HepG2 (cell line): ENCODE data around the gene GPR15LG. TPM values are rescaled to one million over a fixed set of nuclear protein-coding genes. Genes with fewer than 3 reads are reported as not detected.

Source experiments
- ATAC-seq: fragments of 200-7000 bp; cut with Tn5 transposase; 3 replicates; pipeline ENCODE4 v1.9.1; 2020; ENCODE audit warnings: mild to moderate bottlenecking, moderate library complexity
- BruUV-seq: library from RNA; stranded (reverse); fragments of 400-500 nt; replicated peaks from 2 replicates; lab custom pipeline; 2021; lab: Mats Ljungman, UMichigan
- CTCF ChIA-PET: fragments of 300-600 bp; formaldehyde crosslinking; extraction: SDS; loops from one replicate; lab custom pipeline; 2021; ENCODE audit warnings: low total read pairs, inconsistent platforms, low intra/inter-chr PET ratio; lab: Yijun Ruan, JAX
- POLR2A ChIA-PET: fragments of 350-600 bp; sonication (Branson Sonifier 250); formaldehyde crosslinking; loops from one replicate; lab custom pipeline; 2020; ENCODE audit warnings: antibody characterized with exemption, inconsistent platforms; lab: Yijun Ruan, JAX
- DNase-seq: peaks from one replicate; pipeline ENCODE4 v3.0.0-alpha.2; 2015; ENCODE audit warnings: low spot score
- FAIRE-seq: peaks from 3 replicates; lab custom pipeline; 2011; peaks lifted over from hg19 to GRCh38; lab: Jason Lieb, UNC
- H2AFZ ChIP-seq: one replicate; pipeline ENCODE4 v1.6.1; 2011; ENCODE audit warnings: low read length, inconsistent platforms
- H3K27ac ChIP-seq: fragments of 300-600 bp; 3 replicates; pipeline ENCODE4 v1.8.0; 2011; ENCODE audit warnings: mixed run types, mild to moderate bottlenecking, mixed read lengths, low read length, inconsistent platforms; ENCODE audit not compliant: insufficient read depth; ENCODE audit errors: extremely low read length
- H3K27me3 ChIP-seq, 2 experiments: fragments of 200-600 bp in 1 of 2; 2 replicates in 1 of 2; 3 replicates in 1 of 2; pipeline versions ENCODE4 v1.6.0 to v1.8.0; 2011; ENCODE audit warnings: low read length in 2 of 2, mild to moderate bottlenecking in 2 of 2, moderate library complexity in 2 of 2, inconsistent platforms in 1 of 2; ENCODE audit not compliant: insufficient read depth in 2 of 2, control insufficient read depth in 1 of 2
- H3K36me3 ChIP-seq, 2 experiments: fragments of 200-600 bp in 1 of 2; replicated peaks in 1 of 2; 2 replicates in 1 of 2; 3 replicates in 1 of 2; pipeline versions ENCODE4 v1.5.1 to v1.8.0; 2011; ENCODE audit warnings: low read length in 2 of 2, inconsistent platforms in 1 of 2; ENCODE audit not compliant: insufficient read depth in 2 of 2, control insufficient read depth in 1 of 2
- H3K4me1 ChIP-seq: 2 replicates; pipeline ENCODE4 v1.5.1; 2012; ENCODE audit warnings: low read length, inconsistent platforms; ENCODE audit not compliant: insufficient read depth
- H3K4me2 ChIP-seq: 2 replicates; pipeline ENCODE4 v1.6.0; 2011; ENCODE audit warnings: low read depth, low read length, inconsistent platforms
- H3K4me3 ChIP-seq, 3 experiments: fragments of 200-600 bp in 1 of 3; sonication (generic), shearing (Covaris generic) in 1 of 3; replicated peaks in 1 of 3; 2 replicates each; pipeline ENCODE4 v1.5.1; 2011 to 2016; ENCODE audit warnings: low read length in 3 of 3, inconsistent platforms in 2 of 3, low read depth in 2 of 3, mild to moderate bottlenecking in 2 of 3, control low read depth in 1 of 3, mixed read lengths in 1 of 3; ENCODE audit not compliant: insufficient read depth in 1 of 3
- H3K79me2 ChIP-seq: one replicate; pipeline ENCODE4 v1.6.1; 2011; ENCODE audit warnings: low read length, inconsistent platforms; ENCODE audit not compliant: insufficient read depth
- H3K9ac ChIP-seq: 2 replicates; pipeline ENCODE4 v1.6.0; 2011; ENCODE audit warnings: mild to moderate bottlenecking, low read depth, low read length, inconsistent platforms; ENCODE audit not compliant: insufficient read depth
- H3K9me3 ChIP-seq: 2 replicates; pipeline ENCODE4 v1.5.1; 2012; ENCODE audit warnings: mild to moderate bottlenecking, low read length
- H4K20me1 ChIP-seq: 2 replicates; pipeline ENCODE4 v1.6.0; 2011; ENCODE audit warnings: inconsistent platforms, mild to moderate bottlenecking, low read length, moderate library complexity; ENCODE audit not compliant: insufficient read depth
- ATF3 ChIP-seq: sonication (generic); formaldehyde crosslinking; IDR thresholded peaks from 2 replicates; pipeline ENCODE4 v1.4.0; 2020; ENCODE audit warnings: missing genetic modification reagents
- ATM ChIP-seq: fragments of 450-650 bp; IDR thresholded peaks from 2 replicates; pipeline ENCODE4 v1.7.1; 2017; ENCODE audit warnings: mild to moderate bottlenecking, borderline replicate concordance
- BRCA1 ChIP-seq: sonication (generic); formaldehyde crosslinking; IDR thresholded peaks from 2 replicates; pipeline ENCODE4 v1.4.0; 2020; ENCODE audit warnings: missing genetic modification reagents
- CC2D1A ChIP-seq: sonication (generic); formaldehyde crosslinking; IDR thresholded peaks from 2 replicates; pipeline ENCODE4 v1.8.1; 2023; ENCODE audit warnings: mild to moderate bottlenecking, missing genetic modification reagents
- DNMT3B ChIP-seq: conservative IDR thresholded peaks from 2 replicates; pipeline ENCODE4 v1.6.1; 2016; ENCODE audit warnings: missing biosample characterization, control low read depth
- EP300 ChIP-seq, 3 experiments: sonication (generic) in 1 of 3; formaldehyde crosslinking in 1 of 3; IDR thresholded peaks; 2 replicates each; pipeline versions ENCODE4 v1.5.1 to v1.6.1; 2011 to 2020; ENCODE audit warnings: low read depth in 2 of 3, low read length in 2 of 3, borderline replicate concordance in 1 of 3, improper control_type of control experiment in 1 of 3, mild to moderate bottlenecking in 1 of 3, missing genetic modification reagents in 1 of 3, moderate library complexity in 1 of 3
- HNF4G ChIP-seq, 2 experiments: sonication (generic) in 1 of 2; formaldehyde crosslinking in 1 of 2; IDR thresholded peaks; 2 replicates each; pipeline versions ENCODE4 v1.4.0 to v1.6.1; 2011 to 2020; ENCODE audit warnings: borderline replicate concordance in 2 of 2, low read depth in 2 of 2, mild to moderate bottlenecking in 2 of 2, low read length in 1 of 2, missing genetic modification reagents in 1 of 2, moderate library complexity in 1 of 2
- HNRNPUL1 ChIP-seq: fragments of 200-400 bp; formaldehyde crosslinking; IDR thresholded peaks from 2 replicates; pipeline ENCODE4 v1.6.1; 2017; ENCODE audit warnings: low read depth, mild to moderate bottlenecking, low read length, moderate library complexity
- KAT8 ChIP-seq: IDR thresholded peaks from 2 replicates; pipeline ENCODE4 v1.6.1; 2016; ENCODE audit warnings: missing genetic modification reagents, missing compliant biosample characterization
- PHF20 ChIP-seq: sonication (generic); formaldehyde crosslinking; IDR thresholded peaks from 2 replicates; pipeline ENCODE4 v1.5.0; 2020; ENCODE audit warnings: mild to moderate bottlenecking, missing genetic modification reagents
- POLR2AphosphoS5 ChIP-seq: IDR thresholded peaks from 2 replicates; pipeline ENCODE4 v1.6.1; 2012; ENCODE audit warnings: low read depth, low read length
- SNAPC5 ChIP-seq: sonication (generic); formaldehyde crosslinking; IDR thresholded peaks from 2 replicates; pipeline ENCODE4 v1.8.1; 2023; ENCODE audit warnings: mild to moderate bottlenecking, missing genetic modification reagents, borderline replicate concordance
- SRY ChIP-seq: sonication (generic); formaldehyde crosslinking; IDR thresholded peaks from 2 replicates; pipeline ENCODE4 v1.8.0; 2022; ENCODE audit warnings: mild to moderate bottlenecking, missing genetic modification reagents
- TBL1XR1 ChIP-seq: fragments of 150-350 bp; IDR thresholded peaks from 2 replicates; pipeline ENCODE4 v1.6.1; 2014; ENCODE audit warnings: borderline replicate concordance, low read length; ENCODE audit not compliant: partially characterized antibody
- TCF7L2 ChIP-seq: IDR thresholded peaks from 2 replicates; pipeline ENCODE4 v1.6.1; 2011; ENCODE audit warnings: mild to moderate bottlenecking, low read depth, low read length, moderate library complexity
- ZFAT ChIP-seq: sonication (generic); formaldehyde crosslinking; conservative IDR thresholded peaks from 2 replicates; pipeline ENCODE4 v1.8.1; 2023; ENCODE audit warnings: missing genetic modification reagents, inconsistent platforms
- ZNF563 ChIP-seq: sonication (generic); formaldehyde crosslinking; IDR thresholded peaks from 2 replicates; pipeline ENCODE4 v1.8.0; 2022; ENCODE audit warnings: mild to moderate bottlenecking, moderate library complexity, missing genetic modification reagents
- ZNF598 ChIP-seq: sonication (generic); formaldehyde crosslinking; IDR thresholded peaks from 2 replicates; pipeline ENCODE4 v1.5.1; 2020; ENCODE audit warnings: mild to moderate bottlenecking, missing genetic modification reagents, borderline replicate concordance
- ZNF792 ChIP-seq: IDR thresholded peaks from 2 replicates; pipeline ENCODE4 v1.6.1; 2016
- ZXDC ChIP-seq: sonication (generic); formaldehyde crosslinking; IDR thresholded peaks from 2 replicates; pipeline ENCODE4 v1.5.0; 2020; ENCODE audit warnings: mild to moderate bottlenecking, missing genetic modification reagents
- WGBS: methylation state at CpG from one replicate; pipeline ENCODE4 v1.1.6; 2017; ENCODE audit warnings: low lambda C conversion rate; 5-methylcytosine and 5-hydroxymethylcytosine counted together
- in situ Hi-C: cut with HindIII; loops from 2 replicates; pipeline ENCODE4 v1.10.0; 2017; ENCODE audit warnings: low pct_unique_long_range_greater_than_20kb; ENCODE audit not compliant: extremely low pct_ligation_motif_present
- intact Hi-C: fragments of 100-400 bp; cut with micrococcal nuclease; formaldehyde crosslinking; loops from one replicate; pipeline ENCODE4 v1.10.0; 2022; ENCODE audit not compliant: unreplicated experiment
- polyA plus RNA-seq, 8 experiments: library from polyadenylated mRNA; depleted of rRNA in 3 of 8; stranded (reverse) in 7 of 8; unstranded in 1 of 8; fragments of >200 nt; fragmentation: Illumina TruSeq in 4 of 8; extraction: Trizol in 4 of 8; gene quantifications; 2 replicates each; pipeline versions ENCODE4 v1.2.1 to v1.2.3, GENCODE V29; 2011 to 2016; ENCODE audit warnings: low read depth in 4 of 8, missing spikeins in 1 of 8, mixed read lengths in 1 of 8; ENCODE audit not compliant: insufficient read depth in 1 of 8
- total RNA-seq, 5 experiments: library from RNA; depleted of rRNA; stranded (reverse); fragments of >200 nt; fragmentation: Illumina TruSeq; extraction: Trizol; gene quantifications; 2 replicates each; pipeline ENCODE4 v1.2.3, GENCODE V29; 2016; ENCODE audit warnings: low read depth in 1 of 5

The GPR15LG gene
- total and polyA plus RNA-seq, 2 of the 13 experiments (the other 11 are each of a cell fraction or from before 2014, with no cell fraction given), result not detected

- TF ChIP-seq POLR2AphosphoS5 (no peak), ZXDC (CRISPR knock-in tag) (no peak), ZFAT (CRISPR knock-in tag) (no peak), TCF7L2 (no peak)
Observed at GRCh38 chr10:84225427-84226173, 52.0 kb downstream of the GPR15LG start, which contains the start of gene LRIT2 (continued).

GRCh38 chr10:84226616-84227015 lies 53.0 kb downstream of the GPR15LG start:
- WGBS, result 0% methylated on average over 3 of the region's 3 CpGs
- peaks cover 0 to 5% of the 10 kb centered on the region in 2 experiments; a peak in 1 of 5 replicates for H3K27me3 ChIP-seq
- H3K9ac ChIP-seq, result no peak overlapping the region
- H3K4me2 ChIP-seq, result no peak overlapping the region
- ATAC-seq (no peak), DNase-seq (no peak), FAIRE-seq (no peak)
- H3K36me3 ChIP-seq, result no peaks in the 10 kb centered on the region
- no peaks in the 10 kb centered on the region for H3K79me2 ChIP-seq
- H2AFZ ChIP-seq, result no peak overlapping the region
- no peak overlapping the region for H3K27ac ChIP-seq
- H3K4me3 ChIP-seq, result no peak overlapping the region
- in situ Hi-C loops, result no loop called here
- no peaks in the 10 kb centered on the region for H3K9me3 ChIP-seq
- intact Hi-C loops, result no loop called here
- no peaks in the 10 kb centered on the region for H4K20me1 ChIP-seq
- POLR2A ChIA-PET, result no interaction called here
- CTCF ChIA-PET, result no interaction called here
- no TSS peak for BruUV-seq
- H3K4me1 ChIP-seq, result no peaks in the 10 kb centered on the region
- TF ChIP-seq CC2D1A (CRISPR knock-in tag) (no peak), ZNF598 (CRISPR knock-in tag) (no peak), ZNF563 (no peak), EP300 (IDR thresholded peaks at IDR 0.05; ENCODE audit: low read depth in 2 of 2, low read length in 2 of 2) (no peak), EP300 (CRISPR knock-in tag; IDR thresholded peaks at IDR 0.05; ENCODE audit: borderline replicate concordance) (no peak), DNMT3B (no peak), HNRNPUL1 (no peak), SRY (CRISPR knock-in tag) (no peak), ATF3 (no peak), SNAPC5 (CRISPR knock-in tag) (no peak), TBL1XR1 (no peak), PHF20 (no peak), HNF4G (IDR thresholded peaks at IDR 0.05; ENCODE audit: borderline replicate concordance, low read depth, low read length) (no peak), HNF4G (CRISPR knock-in tag; IDR thresholded peaks at IDR 0.05; ENCODE audit: borderline replicate concordance, low read depth) (no peak), ZNF792 (CRISPR knock-in tag) (no peak), ATM (no peak), KAT8 (CRISPR knock-in tag) (no peak), BRCA1 (CRISPR knock-in tag) (no peak)
